ENCODE data around the gene KCTD20.

The KCTD20 gene

DNA sequence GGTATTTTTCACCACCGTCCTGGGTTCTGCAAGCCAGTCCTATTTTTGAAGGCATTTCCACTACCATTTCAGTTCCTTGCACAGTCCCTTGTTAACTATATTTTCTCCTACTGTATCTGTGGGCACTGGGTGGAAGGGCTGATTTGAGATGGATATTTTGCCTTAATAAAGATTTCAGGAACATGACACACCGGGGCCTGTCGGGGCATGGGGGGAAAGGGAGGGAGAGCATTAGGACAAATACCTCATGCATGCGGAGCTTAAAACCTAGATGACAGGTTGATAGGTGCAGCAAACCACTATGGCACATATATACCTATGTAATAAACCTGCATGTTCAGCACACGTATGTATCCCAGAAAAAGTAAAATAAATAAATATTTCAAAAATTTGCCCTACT is 82.1 kb downstream of the KCTD20 start:
- peaks cover 87% of the 10 kb centered on the region for H3K36me3 Mint-ChIP-seq (ENCODE audit: insufficient read depth)
- H3K27me3 Mint-ChIP-seq = no peaks in the 10 kb centered on the region
- peak overlapping the region; percentile 7 for H3K27ac Mint-ChIP-seq (ENCODE audit: low read depth)

DNA sequence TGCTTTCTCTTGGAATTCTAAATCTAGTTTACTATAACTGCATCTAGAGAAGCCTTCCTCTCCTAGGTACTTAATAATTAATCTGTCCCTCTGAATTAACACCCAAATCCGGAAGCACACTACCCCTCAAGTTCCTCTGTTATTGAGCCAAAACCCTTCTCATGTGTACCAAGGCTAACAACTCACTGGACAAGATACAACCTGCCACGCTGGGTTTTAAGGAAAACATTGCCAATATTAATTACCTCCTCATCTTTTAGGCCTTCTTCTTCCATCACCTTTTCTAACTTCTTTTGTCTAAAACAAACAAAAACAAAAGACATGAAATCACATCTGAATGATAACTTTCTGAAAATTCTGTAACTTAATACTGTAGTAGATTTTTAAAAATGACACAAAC is 82.5 kb downstream of the KCTD20 start:
- ATAC-seq (replicated peaks; ENCODE audit: extremely low read depth, poor library complexity, severe bottlenecking) = no peak
- Mint-ChIP-seq H3K9me3 (no peaks in the 10 kb centered on the region), H3K4me3 (no peak overlapping the region), H3K36me3 (ENCODE audit: insufficient read depth) (peaks cover 84% of the 10 kb centered on the region), H3K27ac (ENCODE audit: low read depth) (peak overlapping the region; percentile 7), H3K27me3 (no peaks in the 10 kb centered on the region), H3K4me1 (peaks cover 48% of the 10 kb centered on the region)
- DNase-seq (ENCODE audit: low spot score in 2 of 2) = no peak

More for the DNA sequence above, 82.1 kb downstream of the KCTD20 start:
- DNase-seq (ENCODE audit: low spot score in 2 of 2) (no peak), ATAC-seq (replicated peaks; ENCODE audit: extremely low read depth, poor library complexity, severe bottlenecking) (no peak)
- Mint-ChIP-seq H3K4me3 (no peak overlapping the region), H3K9me3 (no peaks in the 10 kb centered on the region), H3K4me1 (peaks cover 46% of the 10 kb centered on the region)

DNA sequence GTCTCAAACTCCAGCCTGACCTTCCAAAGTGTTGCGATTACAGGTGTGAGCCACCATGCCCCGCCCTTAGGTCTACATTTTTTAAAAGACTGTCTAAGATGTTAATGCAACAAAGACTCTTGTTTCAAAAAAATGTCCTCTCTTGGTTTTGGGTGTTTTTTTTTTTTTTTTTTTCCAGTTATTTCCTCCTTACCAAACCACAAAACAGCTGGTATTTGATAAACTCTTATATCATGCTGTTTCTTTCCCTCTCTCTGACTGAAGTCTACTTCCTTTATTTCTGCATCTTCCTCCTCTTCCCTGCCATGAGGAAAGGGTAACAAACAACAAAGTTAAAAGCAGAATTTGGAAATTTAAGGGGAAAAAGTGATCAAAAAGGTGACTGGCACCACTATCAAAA is 83.3 kb downstream of the KCTD20 start:
- peaks cover 84% of the 10 kb centered on the region for H3K36me3 Mint-ChIP-seq (ENCODE audit: insufficient read depth)
- no peak for DNase-seq (ENCODE audit: low spot score in 2 of 2)
- H3K27ac Mint-ChIP-seq (ENCODE audit: low read depth) = peak overlapping the region; percentile 67

DNA sequence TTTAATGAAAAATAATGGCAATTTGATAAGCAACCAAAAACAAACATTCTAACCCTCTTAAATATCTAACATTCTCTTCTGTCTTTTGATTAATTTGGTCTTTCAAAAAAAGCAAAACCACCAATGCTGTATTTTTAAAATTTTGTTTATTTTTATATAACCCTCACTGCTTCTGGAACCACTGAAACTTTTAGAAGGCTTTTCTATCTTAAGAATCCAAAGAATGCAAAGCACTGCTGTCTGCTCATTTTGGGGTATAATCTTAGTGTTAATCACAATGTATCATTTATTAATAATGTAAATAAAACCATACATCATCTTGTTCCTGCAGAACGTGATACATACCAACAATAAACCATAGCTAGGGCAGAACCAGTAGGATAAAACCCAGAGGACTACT is 90.5 kb downstream of the KCTD20 start:
- H3K4me3 Mint-ChIP-seq = no peak overlapping the region

More for the DNA sequence above, 83.3 kb downstream of the KCTD20 start:
- no peak for ATAC-seq (replicated peaks; ENCODE audit: extremely low read depth, poor library complexity, severe bottlenecking)
- Mint-ChIP-seq H3K9me3 (no peaks in the 10 kb centered on the region), H3K4me3 (no peak overlapping the region), H3K27me3 (no peaks in the 10 kb centered on the region), H3K4me1 (peaks cover 52% of the 10 kb centered on the region)

DNA sequence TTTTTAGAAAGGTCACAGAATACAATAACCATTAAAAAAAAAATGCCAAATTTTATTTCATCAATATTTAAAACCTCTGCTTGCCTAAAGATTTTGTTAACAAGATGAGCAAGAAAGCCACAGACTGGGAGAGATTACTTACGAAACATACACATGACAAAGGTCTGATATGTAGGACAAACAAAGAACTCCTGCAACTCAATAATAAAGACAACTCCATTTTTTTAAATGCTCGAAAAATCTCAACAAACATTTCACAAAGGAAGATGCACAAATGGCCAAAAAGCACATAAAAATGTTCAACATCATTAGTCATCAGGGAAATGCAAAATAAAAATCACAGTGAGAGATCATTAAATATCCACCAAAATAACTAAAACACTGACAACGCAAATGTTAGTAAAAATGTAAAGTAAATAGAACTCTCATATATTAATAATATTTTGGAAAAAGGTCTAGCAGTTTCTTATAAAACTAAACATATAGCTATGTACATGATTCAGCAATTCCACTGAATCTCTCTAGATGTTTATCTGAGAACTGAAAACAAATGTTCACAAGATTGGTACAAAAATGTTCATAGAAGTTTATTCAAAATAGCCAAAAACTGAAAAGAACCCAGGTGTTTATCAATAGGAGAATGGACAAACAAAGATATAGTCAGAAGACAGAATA is 94.2 kb downstream of the KCTD20 start:
- no peak for ATAC-seq (replicated peaks; ENCODE audit: extremely low read depth, poor library complexity, severe bottlenecking)
- H3K9me3 Mint-ChIP-seq = no peaks in the 10 kb centered on the region
- H3K27ac Mint-ChIP-seq (ENCODE audit: low read depth) = no peak overlapping the region
- DNase-seq (ENCODE audit: low spot score in 2 of 2) = no peak
- H3K4me1 Mint-ChIP-seq = peaks cover 70% of the 10 kb centered on the region
- H3K36me3 Mint-ChIP-seq (ENCODE audit: insufficient read depth) = peaks cover 86% of the 10 kb centered on the region
- H3K27me3 Mint-ChIP-seq = no peaks in the 10 kb centered on the region
- H3K4me3 Mint-ChIP-seq = no peak overlapping the region

More for the DNA sequence above, 90.5 kb downstream of the KCTD20 start:
- Mint-ChIP-seq H3K27me3 (no peaks in the 10 kb centered on the region), H3K36me3 (ENCODE audit: insufficient read depth) (peaks cover 79% of the 10 kb centered on the region), H3K27ac (ENCODE audit: low read depth) (peak overlapping the region; percentile 57), H3K9me3 (no peaks in the 10 kb centered on the region), H3K4me1 (peaks cover 74% of the 10 kb centered on the region)
- DNase-seq (ENCODE audit: low spot score in 2 of 2) (no peak), ATAC-seq (replicated peaks; ENCODE audit: extremely low read depth, poor library complexity, severe bottlenecking) (no peak)

DNA sequence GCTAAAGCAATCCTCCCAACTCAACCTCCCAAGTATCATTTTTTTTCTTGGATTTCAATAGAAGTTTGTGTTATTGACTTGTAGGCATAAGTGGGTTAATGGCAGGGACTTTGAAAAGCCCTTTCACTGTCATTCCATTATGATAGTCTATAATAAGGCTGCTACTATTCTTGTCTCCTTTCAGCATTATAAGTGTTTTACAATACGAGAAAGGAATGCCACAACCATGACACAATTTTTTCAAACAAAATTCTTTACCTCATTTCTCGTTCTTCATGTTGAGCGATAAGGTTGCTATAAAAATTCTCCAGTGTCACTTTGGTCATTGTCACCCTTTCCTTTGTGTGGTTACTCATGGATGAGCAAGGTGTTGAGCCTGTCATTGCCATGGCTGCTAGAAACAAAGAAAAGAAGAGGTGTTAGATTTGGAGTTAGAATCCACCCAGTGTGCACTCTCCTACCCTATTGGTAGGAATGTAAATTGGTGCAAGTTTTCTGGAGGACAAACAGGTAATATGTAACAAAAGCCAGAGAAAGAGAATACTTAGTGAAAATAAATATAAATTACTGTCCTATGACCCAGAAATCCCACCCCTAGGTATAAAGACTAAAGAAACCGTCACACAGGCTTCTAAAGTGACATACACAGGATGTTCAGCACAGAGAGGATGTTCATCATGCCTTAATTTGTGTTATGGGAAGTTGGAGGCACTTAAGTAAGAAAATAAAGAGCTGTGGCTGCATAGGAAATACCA is 97.2 kb downstream of the KCTD20 start:
- Mint-ChIP-seq H3K4me3 (peak overlapping the region; percentile 62), H3K9me3 (no peaks in the 10 kb centered on the region), H3K27ac (ENCODE audit: low read depth) (peak overlapping the region; percentile 63), H3K27me3 (no peaks in the 10 kb centered on the region), H3K4me1 (peaks cover 59% of the 10 kb centered on the region), H3K36me3 (ENCODE audit: insufficient read depth) (peaks cover 75% of the 10 kb centered on the region)
- DNase-seq (ENCODE audit: low spot score in 2 of 2) = no peak
- ATAC-seq (replicated peaks; ENCODE audit: extremely low read depth, poor library complexity, severe bottlenecking) = peak; percentile 69
